Activated naive CD4-positive, alpha-beta T cell treated with anti-CD3 and anti-CD28 coated beads, Interleukin-2, amount 10 ng/mL, durations not matched to agents 7 days and 5 days (primary cell): ENCODE data around the gene HDGFL3.

Experiments used
- CTCF ChIA-PET: fragments of 350-600 bp; sonication (Branson Sonifier 250); formaldehyde crosslinking; loops from one replicate; lab custom pipeline; 2021; ENCODE audit warnings: antibody characterized with exemption; lab: Charles Lee
- DNase-seq: peaks from one replicate; pipeline ENCODE4 v3.0.0-alpha.2; 2020
- H3K27ac Mint-ChIP-seq: one replicate; pipeline ENCODE4 v1.8.0; 2021; ENCODE audit warnings: mild to moderate bottlenecking, moderate library complexity, mixed read lengths
- H3K27me3 Mint-ChIP-seq: one replicate; pipeline ENCODE4 v1.8.0; 2021; ENCODE audit warnings: mild to moderate bottlenecking, mixed read lengths
- H3K36me3 Mint-ChIP-seq: one replicate; pipeline ENCODE4 v1.8.0; 2021; ENCODE audit warnings: mixed read lengths
- H3K4me1 Mint-ChIP-seq: one replicate; pipeline ENCODE4 v1.8.0; 2021; ENCODE audit warnings: mixed read lengths
- H3K4me3 Mint-ChIP-seq: one replicate; pipeline ENCODE4 v1.8.0; 2021; ENCODE audit warnings: mild to moderate bottlenecking, moderate library complexity, mixed read lengths
- H3K9me3 Mint-ChIP-seq: one replicate; pipeline ENCODE4 v1.8.0; 2021; ENCODE audit warnings: mixed read lengths

HDGFL3 gene

DNA sequence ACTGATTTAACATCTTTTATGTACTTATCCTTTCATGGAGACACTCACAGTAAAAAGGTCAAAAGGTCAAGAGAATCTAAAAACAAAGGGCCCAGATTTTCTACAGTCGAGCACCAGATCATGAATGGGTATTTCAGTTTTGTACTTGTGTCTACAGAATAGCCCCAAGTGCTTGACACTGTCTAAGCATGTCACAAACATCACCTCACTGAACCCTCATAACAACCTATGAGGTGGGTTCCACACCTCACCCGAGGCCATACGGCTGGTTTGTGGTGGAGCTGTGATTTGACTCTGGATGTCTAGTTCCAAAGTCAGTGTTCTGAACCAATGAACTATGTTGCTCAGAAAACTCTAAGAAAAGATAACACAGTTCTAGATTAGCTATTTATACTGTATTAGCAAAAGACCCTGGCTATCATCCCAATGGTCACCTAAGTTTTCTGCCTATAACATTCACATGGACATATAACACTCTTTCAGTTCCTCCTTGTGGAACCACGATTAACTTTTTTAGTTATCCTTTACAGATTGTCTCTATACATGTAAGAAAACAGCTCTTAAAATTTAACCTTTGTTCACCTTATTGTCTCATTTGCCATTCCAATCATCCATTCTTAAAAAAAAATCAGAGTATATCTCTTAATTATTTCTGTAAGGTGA lies 74.6 kb downstream of the HDGFL3 start:
- H3K4me3 Mint-ChIP-seq, result no peak overlapping the region
- peaks cover 23% of the 10 kb centered on the region for H3K36me3 Mint-ChIP-seq
- DNase-seq, result no peak
- H3K27me3 Mint-ChIP-seq, result no peaks in the 10 kb centered on the region
- H3K4me1 Mint-ChIP-seq, result no peaks in the 10 kb centered on the region
- H3K9me3 Mint-ChIP-seq, result no peaks in the 10 kb centered on the region
- no peak overlapping the region for H3K27ac Mint-ChIP-seq
- CTCF ChIA-PET, result no interaction called here

- no peak overlapping the region for H3K4me3 Mint-ChIP-seq
- H3K9me3 Mint-ChIP-seq, result no peaks in the 10 kb centered on the region
- H3K4me1 Mint-ChIP-seq, result no peaks in the 10 kb centered on the region
- no peak overlapping the region for H3K27ac Mint-ChIP-seq
- CTCF ChIA-PET, result no interaction called here
- no peaks in the 10 kb centered on the region for H3K27me3 Mint-ChIP-seq
- no peak for DNase-seq
- H3K36me3 Mint-ChIP-seq, result peaks cover 31% of the 10 kb centered on the region
Observed at GRCh38 chr15:83129791-83130190, 77.8 kb downstream of the HDGFL3 start.

GRCh38 chr15:83127547-83128150 lies 80.0 kb downstream of the HDGFL3 start:
- H3K27me3 Mint-ChIP-seq, result no peaks in the 10 kb centered on the region
- CTCF ChIA-PET, result no interaction called here
- DNase-seq, result no peak
- H3K27ac Mint-ChIP-seq, result no peak overlapping the region
- H3K4me1 Mint-ChIP-seq, result no peaks in the 10 kb centered on the region
- no peaks in the 10 kb centered on the region for H3K9me3 Mint-ChIP-seq
- peaks cover 41% of the 10 kb centered on the region for H3K36me3 Mint-ChIP-seq
- no peak overlapping the region for H3K4me3 Mint-ChIP-seq

GRCh38 chr15:83123529-83123928 lies 84.1 kb downstream of the HDGFL3 start:
- Mint-ChIP-seq H3K36me3 (peaks cover 44% of the 10 kb centered on the region), H3K27ac (no peak overlapping the region), H3K9me3 (no peaks in the 10 kb centered on the region), H3K4me1 (no peaks in the 10 kb centered on the region), H3K27me3 (no peaks in the 10 kb centered on the region), H3K4me3 (no peak overlapping the region)
- DNase-seq, result no peak
- CTCF ChIA-PET, result no interaction called here

- peaks cover 33% of the 10 kb centered on the region for H3K36me3 Mint-ChIP-seq
- no peak for DNase-seq
- H3K27ac Mint-ChIP-seq, result no peak overlapping the region
- no peaks in the 10 kb centered on the region for H3K4me1 Mint-ChIP-seq
- H3K27me3 Mint-ChIP-seq, result no peaks in the 10 kb centered on the region
- H3K4me3 Mint-ChIP-seq, result no peak overlapping the region
- H3K9me3 Mint-ChIP-seq, result no peaks in the 10 kb centered on the region
- CTCF ChIA-PET, result no interaction called here
Observed at GRCh38 chr15:83119968-83120581, 87.5 kb downstream of the HDGFL3 start.

DNA sequence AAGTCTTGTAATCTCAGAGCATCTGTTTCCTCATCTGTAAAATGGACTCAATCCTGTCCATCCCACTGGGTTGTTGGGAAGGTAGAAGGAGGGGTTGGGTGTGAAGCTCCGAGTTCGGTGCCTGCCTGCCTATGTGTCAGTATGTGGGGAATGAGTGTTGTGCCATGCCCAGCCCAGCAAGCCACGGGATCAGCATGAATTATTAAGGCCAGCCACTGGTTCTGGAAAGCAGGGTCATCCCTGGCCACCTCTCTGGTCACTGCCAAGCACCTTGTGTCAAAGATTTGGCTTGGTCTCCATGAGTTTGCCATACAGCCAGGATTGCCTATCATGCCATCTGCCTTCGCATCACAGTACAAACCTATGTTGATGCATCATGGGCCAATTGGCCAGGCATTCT lies 88.7 kb downstream of the HDGFL3 start:
- no peak for DNase-seq
- H3K4me3 Mint-ChIP-seq, result no peak overlapping the region
- CTCF ChIA-PET, result no interaction called here
- no peaks in the 10 kb centered on the region for H3K4me1 Mint-ChIP-seq
- H3K36me3 Mint-ChIP-seq, result peaks cover 36% of the 10 kb centered on the region
- no peaks in the 10 kb centered on the region for H3K9me3 Mint-ChIP-seq
- H3K27ac Mint-ChIP-seq, result no peak overlapping the region
- H3K27me3 Mint-ChIP-seq, result no peaks in the 10 kb centered on the region

DNA sequence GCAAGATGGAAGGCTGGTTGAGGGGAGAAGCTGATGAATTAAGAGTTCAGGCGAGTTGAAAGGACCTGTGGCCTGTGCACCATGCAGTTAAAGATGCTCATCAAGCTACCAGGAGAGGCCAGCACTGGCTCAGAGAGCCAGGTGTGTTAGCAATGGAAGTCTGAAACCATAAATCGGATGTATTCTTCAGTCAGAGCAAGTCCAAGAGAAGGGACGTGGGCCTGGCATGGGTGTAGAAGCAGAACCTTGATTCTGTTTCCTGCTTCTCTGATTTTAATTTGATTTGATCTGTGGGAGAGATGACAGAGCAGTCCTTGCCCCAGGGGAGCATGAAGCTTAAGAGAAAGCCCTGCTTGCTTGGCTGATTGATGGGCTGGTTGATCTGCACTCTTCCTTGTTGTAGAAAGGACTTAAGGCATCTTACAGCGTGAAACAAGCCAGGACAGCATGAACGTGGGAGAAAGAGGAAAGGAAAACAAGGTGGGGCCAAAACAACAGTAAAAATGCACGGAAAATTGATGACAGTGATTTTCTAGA lies 89.3 kb downstream of the HDGFL3 start:
- Mint-ChIP-seq H3K4me3 (no peak overlapping the region), H3K4me1 (no peaks in the 10 kb centered on the region), H3K36me3 (peaks cover 38% of the 10 kb centered on the region), H3K9me3 (no peaks in the 10 kb centered on the region), H3K27ac (no peak overlapping the region), H3K27me3 (no peaks in the 10 kb centered on the region)
- CTCF ChIA-PET, result no interaction called here
- DNase-seq, result no peak

GRCh38 chr15:83115831-83116565 lies 91.6 kb downstream of the HDGFL3 start:
- Mint-ChIP-seq H3K4me3 (no peak overlapping the region), H3K27me3 (no peaks in the 10 kb centered on the region), H3K36me3 (peaks cover 33% of the 10 kb centered on the region), H3K27ac (no peak overlapping the region), H3K9me3 (no peaks in the 10 kb centered on the region), H3K4me1 (peaks cover 6% of the 10 kb centered on the region)
- DNase-seq, result no peak
- CTCF ChIA-PET, result no interaction called here

DNA sequence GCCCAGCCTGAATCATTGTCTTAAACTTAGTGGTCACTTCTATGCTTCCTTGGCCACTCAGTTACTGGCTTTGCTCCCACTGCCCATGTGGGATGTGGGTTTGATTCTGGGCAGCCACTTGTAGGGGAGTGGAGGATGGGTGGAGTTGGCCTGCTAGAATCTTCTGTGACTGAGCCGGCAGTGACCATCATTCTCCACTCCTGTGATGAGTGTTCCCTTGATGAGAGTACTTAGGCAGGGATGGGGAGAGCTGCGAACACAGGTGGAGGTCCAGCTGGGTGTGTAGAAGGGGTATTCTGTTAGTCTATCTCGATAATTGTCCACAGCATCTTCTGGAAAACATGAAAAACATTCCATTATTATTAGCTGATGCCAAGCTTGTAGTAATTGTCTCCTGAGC lies 92.2 kb downstream of the HDGFL3 start:
- no peak overlapping the region for H3K4me3 Mint-ChIP-seq
- DNase-seq, result no peak
- no peak overlapping the region for H3K27ac Mint-ChIP-seq
- H3K27me3 Mint-ChIP-seq, result peaks cover 3% of the 10 kb centered on the region
- H3K4me1 Mint-ChIP-seq, result peaks cover 8% of the 10 kb centered on the region
- CTCF ChIA-PET, result no interaction called here
- H3K9me3 Mint-ChIP-seq, result no peaks in the 10 kb centered on the region
- H3K36me3 Mint-ChIP-seq, result peaks cover 34% of the 10 kb centered on the region

DNA sequence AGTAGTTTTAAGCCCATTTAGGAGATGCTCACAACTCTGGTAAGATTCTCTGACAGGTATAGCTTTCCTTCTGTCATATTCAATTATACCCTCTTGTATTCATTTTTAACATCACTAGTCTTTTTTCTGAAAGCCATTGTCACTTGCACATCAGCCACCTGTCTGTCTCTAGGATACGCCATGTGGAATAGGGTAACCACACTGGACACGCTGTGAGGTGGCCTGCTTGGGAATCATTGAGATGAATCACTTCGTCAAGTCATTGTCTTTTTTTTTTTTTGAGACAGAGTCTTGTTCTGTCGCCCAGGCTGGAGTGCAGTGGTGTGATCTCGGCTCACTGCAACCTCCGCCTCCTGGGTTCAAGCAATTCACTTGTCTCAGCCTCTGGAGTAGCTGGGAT lies 92.8 kb downstream of the HDGFL3 start:
- CTCF ChIA-PET, result no interaction called here
- H3K27me3 Mint-ChIP-seq, result peaks cover 4% of the 10 kb centered on the region
- DNase-seq, result no peak
- peaks cover 37% of the 10 kb centered on the region for H3K36me3 Mint-ChIP-seq
- no peak overlapping the region for H3K27ac Mint-ChIP-seq
- no peak overlapping the region for H3K4me3 Mint-ChIP-seq
- no peaks in the 10 kb centered on the region for H3K9me3 Mint-ChIP-seq
- H3K4me1 Mint-ChIP-seq, result peaks cover 13% of the 10 kb centered on the region

DNA sequence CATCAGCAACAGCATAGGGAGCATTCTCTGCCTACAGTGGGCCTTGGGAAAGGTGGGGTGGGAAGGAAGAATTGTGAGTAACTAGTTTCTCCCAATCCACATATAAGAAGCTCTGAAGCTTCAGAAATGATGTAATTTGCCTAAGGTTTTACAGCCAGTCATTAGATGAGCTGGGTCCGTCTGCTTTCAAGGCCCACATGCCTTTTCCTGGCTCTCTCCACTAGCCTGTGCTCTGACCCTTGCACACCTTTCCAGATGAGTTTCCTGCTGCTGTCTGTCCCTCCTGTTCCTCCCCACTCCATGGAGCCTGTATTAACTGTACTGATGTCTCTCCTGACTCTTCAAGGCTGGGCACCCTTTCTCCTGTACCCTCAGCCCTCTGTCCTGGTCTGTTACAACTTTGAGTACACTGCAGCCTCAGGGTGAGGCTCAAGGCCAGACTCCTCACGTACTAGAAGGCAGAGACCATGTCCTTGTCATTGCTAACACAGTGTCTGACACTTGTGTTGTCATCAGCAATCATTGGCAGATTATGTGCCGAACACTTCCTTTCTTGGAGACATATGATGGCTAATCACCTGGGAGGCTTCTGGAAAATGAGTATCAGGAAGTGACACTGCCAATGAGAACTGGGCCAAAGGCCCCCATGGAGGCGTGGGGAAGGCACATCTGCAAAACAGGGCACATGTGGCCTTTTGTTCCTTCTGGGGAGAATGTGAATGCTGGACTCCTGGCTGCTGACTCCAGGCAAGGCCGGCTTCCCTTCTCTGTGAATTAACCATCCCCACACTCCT lies 93.5 kb downstream of the HDGFL3 start:
- Mint-ChIP-seq H3K27me3 (peaks cover 9% of the 10 kb centered on the region), H3K9me3 (no peaks in the 10 kb centered on the region), H3K27ac (no peak overlapping the region), H3K4me1 (peaks cover 21% of the 10 kb centered on the region), H3K4me3 (no peak overlapping the region), H3K36me3 (peaks cover 37% of the 10 kb centered on the region)
- CTCF ChIA-PET, result no interaction called here
- no peak for DNase-seq

DNA sequence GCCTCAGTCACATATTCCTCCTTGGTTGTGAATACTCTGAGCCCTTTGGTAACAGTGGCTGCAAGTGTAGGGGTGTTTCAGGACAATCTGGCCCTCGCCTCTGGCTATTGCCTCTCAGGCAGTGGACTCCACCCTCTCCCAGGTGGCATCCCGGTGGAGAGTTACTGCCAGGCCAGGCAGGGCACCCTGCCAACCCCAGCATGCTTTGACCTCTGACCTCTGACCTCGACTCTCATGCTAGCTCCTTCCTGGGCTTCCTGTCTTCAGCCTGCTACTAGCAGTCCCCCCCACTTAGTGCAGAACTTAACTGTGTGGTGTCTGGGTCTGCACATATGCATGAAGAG lies 94.7 kb downstream of the HDGFL3 start:
- Mint-ChIP-seq H3K4me1 (peaks cover 33% of the 10 kb centered on the region), H3K36me3 (peaks cover 44% of the 10 kb centered on the region), H3K9me3 (no peaks in the 10 kb centered on the region), H3K27me3 (peaks cover 9% of the 10 kb centered on the region), H3K4me3 (no peak overlapping the region), H3K27ac (no peak overlapping the region)
- no peak for DNase-seq
- CTCF ChIA-PET, result no interaction called here

DNA sequence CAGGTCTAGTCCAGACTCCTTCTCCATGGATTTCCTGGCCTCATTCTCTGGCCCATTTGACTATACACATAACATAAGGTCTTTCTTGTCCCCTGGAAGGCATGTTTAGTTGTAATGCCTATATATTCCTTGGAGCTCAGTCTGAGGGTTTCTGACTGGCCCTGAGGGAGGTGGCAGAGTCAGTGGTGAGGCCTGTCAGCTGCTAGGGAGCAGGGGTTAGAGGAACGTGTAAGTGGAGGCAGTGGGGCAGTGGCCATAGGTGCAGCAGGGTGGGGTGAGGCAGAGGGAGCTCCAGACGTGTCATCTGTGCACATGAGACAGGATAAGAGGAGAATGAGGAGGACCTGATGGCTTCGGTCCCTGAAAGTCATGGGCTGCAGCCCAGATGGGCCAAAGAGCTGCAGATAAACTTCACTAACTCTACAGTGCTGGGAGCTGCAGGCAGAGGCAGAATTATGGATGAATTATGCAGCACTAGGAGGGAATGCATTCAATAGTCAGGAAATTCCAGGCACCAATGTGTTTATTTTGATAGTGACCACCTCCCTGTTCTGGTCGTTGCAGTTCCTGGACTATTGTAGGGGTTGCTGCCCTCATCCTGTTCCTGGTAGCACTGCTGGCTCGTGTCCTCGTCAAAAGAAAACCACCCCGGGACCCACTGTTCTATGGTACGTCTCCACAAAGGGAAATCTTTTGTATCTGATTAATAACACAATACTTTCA lies 95.2 kb downstream of the HDGFL3 start:
- Mint-ChIP-seq H3K4me1 (peaks cover 33% of the 10 kb centered on the region), H3K36me3 (peaks cover 44% of the 10 kb centered on the region), H3K4me3 (no peak overlapping the region), H3K27me3 (peaks cover 9% of the 10 kb centered on the region), H3K27ac (no peak overlapping the region), H3K9me3 (no peaks in the 10 kb centered on the region)
- CTCF ChIA-PET, result no interaction called here
- no peak for DNase-seq
